NCI-H446 (cell line): ENCODE results near the gene IL26.

ENCODE experiments used
- DNase-seq, 2 experiments: peaks; one replicate each; lab custom pipeline; 2025; lab: John Stamatoyannopoulos, UW

The IL26 gene, protein sequence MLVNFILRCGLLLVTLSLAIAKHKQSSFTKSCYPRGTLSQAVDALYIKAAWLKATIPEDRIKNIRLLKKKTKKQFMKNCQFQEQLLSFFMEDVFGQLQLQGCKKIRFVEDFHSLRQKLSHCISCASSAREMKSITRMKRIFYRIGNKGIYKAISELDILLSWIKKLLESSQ

DNA sequence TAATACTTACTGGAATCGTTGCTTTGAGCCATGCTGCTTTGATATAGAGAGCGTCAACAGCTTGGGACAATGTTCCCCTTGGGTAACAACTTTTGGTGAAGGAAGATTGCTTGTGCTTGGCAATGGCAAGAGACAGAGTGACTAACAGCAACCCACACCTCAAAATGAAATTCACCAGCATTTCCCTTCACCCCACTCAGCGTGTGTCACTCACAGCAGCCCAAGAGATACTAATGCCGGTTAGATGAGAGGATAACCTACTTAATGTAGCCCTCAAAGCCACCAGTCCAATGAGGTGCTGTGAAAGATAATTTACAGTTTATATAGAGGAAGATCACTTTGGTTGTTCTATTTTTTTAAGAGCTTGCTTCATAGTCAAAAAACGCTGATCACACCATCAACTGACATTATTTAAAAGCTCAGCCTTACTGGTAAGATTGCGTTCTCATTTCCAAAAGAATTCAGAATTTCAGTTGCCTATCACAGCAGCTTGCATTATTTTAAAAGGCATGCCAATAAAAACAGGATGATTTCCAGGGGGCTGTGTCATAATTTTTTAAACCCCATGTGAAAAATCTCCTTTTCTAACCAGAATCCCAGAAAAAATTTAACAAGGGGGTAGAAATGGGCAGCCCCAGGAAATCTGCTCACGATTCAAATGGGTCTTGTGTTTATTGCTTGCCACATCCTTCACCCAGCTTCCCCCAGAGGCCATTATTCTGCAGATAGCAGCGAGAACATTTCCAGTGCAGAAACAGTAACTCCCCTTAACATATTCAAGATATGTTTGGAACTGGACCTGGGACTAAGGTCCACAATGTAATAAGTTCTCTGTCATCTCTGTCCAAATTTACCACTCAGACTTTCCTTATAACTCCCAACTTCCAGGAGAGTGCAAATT, at the start of gene IL26:
Gene IL26 (minus strand): TSS at position 235 of the 901 bp plus-strand sequence. CDS start 54 bp downstream, at position 181.
- no peak for DNase-seq

GRCh38 chr12:68272732-68273131, 47.1 kb upstream of the IL26 start:
- no peak for DNase-seq

- DNase-seq: no peak
Measured at GRCh38 chr12:68271346-68271745, 45.7 kb upstream of the IL26 start.

DNA sequence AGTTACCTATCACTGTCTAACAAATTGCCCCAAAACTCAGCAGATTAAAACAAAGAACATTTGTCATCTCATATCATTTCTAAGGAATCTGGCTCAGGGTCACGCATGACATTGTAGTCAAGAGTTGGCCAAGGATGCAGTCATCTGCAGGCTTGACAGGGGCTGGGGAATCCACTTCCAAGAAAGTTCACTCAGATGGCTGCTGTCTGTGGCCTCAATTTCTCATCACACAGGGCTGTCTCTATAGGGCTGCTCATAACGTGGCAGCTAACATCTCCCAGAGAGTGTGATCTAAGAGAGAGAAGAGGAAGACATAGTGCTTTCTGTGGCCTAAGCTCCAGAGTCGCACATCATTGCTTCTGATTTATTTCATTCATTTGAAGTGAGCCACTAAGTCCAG, 44.7 kb upstream of the IL26 start:
- DNase-seq: no peak

GRCh38 chr12:68269779-68270178, 44.2 kb upstream of the IL26 start:
- DNase-seq: no peak

DNA sequence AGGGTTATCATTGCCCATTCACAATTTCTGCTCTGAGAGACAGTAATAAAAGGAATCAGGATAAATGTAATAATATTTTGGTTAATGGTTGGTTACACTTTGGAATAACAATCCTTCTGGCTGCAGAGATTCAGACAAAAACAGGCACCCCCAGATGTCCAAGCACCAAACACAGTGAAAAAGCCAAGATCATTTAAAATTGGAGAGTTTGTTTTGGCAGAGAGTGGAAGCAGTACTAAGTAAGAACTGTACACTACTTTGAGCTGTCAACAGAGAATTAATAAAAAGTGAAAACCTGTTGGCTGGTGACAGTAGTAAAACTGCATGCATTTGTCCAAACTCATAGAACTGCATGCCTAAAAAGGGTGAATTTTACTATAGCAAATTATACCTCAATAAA, 43.4 kb upstream of the IL26 start:
- no peak for DNase-seq

DNA sequence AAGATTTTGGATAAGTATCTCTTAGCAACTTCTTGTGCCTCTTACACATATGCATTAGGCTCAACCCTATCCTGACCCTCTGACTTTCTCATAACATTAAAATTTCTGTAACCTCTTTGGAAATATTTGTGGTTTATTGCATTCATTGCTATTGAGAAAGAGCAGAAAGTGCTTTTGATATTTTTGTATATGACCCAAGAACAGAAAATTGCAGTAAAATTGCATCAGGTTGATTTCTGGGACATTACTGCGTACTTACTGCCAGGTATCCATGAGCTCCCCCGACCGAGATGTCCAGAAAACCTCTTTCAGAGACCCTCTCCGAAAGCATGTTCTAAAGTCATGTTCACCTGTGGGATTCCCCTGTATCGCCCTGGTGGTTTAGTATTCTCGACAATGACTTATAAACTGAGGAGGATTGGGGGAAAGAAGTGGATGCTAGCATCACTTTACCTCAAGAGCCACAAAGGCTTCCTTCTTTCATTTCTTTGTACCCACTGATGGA, 42.3 kb upstream of the IL26 start:
- DNase-seq: no peak

- DNase-seq: no peak
Measured at GRCh38 chr12:68264857-68265256, 39.2 kb upstream of the IL26 start.

DNA sequence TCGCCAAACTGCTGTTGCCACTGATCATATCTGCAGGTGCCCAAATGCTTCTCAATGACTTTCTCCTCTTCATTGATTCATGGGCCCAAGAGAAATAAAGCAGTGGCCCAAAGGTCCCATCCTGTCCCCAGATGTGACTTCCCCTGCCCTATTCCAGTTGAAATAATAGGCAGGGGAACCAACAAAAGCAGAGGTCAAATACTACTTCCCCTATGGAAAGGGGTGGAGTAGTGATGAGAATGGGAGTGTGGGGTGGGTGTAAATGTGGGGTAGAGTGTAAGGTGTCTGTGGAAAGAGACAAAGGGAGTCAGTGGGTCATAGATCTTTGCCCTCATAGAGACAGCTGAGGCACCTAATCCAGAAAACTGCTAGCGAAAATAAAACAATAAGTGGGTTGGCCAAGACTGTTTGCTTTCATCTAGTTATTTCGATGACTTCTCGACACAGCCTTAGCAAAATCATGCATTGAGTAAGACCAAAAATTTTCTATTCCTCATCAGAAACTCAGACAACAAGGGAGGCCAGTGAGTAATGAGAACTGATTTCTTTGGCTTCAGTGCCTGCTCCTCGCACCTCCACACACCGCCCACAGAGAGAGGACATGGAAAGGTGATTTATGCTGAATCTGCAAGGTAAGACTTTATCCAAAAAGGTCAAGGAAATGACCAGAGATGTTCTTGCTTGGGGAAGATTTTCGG, 38.7 kb upstream of the IL26 start:
- no peak for DNase-seq

GRCh38 chr12:68263366-68263765, 37.8 kb upstream of the IL26 start:
- no peak for DNase-seq

GRCh38 chr12:68261896-68262295, 36.3 kb upstream of the IL26 start:
- DNase-seq: no peak

DNA sequence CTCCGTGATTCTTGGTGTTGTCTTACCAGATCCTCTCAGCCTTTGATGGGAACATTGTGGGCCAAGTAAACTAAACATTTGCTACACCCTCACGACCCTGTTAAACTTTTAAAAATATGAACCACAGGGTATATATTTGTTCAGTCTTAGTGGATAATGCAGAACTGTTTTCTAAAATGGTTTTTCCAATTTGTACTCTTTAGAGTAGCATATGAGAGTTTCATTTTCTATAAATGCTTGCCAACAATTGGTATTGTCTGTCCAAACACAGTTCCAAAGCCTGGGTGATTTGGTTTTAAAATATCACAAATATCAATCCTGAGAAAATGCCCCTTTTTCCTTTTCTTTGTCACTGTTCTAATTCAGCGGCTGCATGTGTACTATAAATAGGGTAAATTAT, 34.5 kb upstream of the IL26 start:
- DNase-seq: no peak

DNA sequence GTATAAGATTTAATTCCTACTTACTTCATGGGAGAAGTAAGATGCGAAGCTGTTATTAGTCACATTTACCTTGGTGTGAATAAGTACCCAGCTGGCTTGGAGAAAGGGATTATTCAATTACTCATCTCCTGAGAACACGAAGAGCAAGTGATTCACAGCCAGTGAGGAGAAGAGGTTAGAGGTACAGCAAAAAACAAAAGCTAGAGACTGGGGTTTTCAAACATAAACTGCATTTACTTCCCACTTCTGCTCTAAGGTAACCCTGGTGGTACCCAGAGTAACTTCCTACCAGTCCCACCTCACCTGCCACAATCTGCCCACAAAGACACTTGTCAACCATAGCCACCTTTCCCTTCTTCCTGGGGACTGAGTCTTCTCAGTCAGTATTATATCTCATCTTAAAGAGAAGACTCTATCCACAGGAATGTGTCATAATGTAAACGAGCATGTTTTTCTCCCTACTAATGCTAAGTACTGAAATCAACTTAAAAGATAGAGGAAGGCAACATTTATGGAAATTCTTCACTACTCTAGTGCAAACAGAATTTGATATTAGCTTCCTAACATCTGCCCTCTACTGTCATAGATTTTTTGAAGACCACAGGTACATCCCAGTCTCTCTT, 33.8 kb upstream of the IL26 start:
- DNase-seq: no peak

GRCh38 chr12:68253504-68253903, 27.9 kb upstream of the IL26 start, which contains the start of gene IL22:
TSS of gene IL22 (minus strand) at chr12:68253604. CDS start at chr12:68253448, 156 bp downstream.
- DNase-seq: no peak

DNA sequence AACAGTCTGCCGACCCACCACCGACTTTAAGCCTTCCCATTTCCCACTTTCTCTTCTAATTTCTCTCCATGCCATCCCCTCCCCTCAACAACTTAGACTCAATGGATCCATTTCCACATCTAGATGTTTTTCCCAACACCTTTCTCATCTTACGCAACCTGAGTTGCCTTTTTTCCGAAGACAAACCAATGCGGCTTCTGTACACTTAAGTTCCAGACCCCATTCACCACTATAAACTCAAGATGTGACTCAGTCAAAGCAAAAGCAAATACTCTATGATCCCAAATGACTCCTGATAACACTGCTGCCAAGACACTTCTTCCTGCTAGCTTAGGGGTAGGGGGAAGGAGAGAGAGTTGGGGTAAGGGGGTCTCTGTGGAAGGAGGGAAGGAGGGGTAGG, 26.5 kb upstream of the IL26 start:
- DNase-seq: no peak

- DNase-seq: no peak
Measured at GRCh38 chr12:68250454-68250853, 24.8 kb upstream of the IL26 start.

DNA sequence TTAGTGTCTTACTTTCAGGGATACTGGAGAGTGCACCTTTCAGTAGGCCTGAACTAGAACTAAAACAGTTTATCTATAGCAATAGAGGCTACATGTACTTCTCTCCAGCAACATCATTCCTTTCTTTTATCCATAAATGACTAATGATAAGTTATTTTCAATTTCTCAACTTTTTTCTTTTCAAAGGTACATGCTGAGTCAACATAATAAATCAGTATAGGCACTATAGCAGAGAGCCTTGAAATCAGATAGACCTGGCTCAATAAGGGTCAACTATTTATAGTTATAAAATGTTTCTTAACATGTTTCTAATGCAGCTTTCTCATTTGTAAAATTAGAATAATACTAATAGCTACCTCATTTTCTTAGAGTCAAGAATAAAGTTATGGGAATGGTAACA, 22.2 kb upstream of the IL26 start:
- no peak for DNase-seq

DNA sequence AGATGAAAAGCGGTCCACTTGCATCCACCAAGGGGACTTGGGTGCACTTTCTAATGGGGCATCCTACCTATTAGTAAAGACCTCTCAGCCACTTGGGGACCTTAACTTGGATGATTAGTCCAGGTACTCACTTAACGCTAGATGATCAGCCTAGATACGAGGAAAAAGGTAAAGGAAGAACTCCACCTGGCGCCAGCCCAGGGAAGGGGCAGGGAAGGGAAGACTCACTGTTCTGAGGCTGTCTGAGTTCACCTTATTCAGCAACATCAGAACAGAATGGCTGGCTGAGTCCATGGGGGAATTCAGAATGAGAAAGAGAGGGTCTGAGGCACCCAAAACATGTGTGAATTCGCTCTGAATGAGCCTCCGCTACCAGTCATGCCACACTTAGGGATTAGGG, 20.7 kb upstream of the IL26 start:
- no peak for DNase-seq

GRCh38 chr12:68245180-68246021, 19.8 kb upstream of the IL26 start:
- DNase-seq: no peak

DNA sequence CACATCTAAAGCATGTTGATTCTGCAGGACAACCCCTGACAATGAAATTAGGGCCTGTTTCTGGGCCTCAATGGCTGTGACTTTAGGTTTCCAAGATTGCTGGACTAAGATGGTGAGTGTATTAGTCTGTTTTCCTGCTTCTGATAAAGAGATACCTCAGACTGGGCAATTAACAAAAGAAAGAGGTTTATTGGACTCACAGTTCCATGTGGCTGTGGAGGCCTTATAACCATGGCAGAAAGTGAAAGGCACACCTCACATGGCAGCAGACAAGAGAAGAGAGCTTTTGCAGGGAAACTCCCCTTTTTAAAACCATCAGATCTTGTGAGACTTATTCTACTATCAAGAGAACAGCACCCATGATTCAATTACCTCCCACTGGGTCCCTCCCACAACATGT, 17.2 kb upstream of the IL26 start:
- no peak for DNase-seq

DNA sequence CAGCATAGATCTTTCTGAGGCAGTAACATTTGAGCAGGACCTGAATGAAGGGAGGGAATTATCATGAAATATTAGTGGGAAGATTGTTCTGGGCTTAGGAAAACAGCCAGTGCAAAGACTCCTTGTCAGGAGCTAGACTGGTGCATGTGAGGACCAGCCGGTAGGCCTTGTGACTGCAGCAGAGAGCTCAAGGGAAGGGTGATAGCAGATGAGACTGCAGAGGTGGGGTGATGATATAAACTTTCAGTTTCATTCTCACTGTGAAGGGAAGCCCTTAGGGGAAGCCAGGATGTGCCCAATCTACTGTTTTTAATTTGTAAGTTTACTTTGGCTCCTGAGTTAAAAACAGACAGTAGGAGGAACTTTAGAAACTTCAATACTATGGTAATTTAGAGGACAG, 15.4 kb upstream of the IL26 start:
- no peak for DNase-seq
